Measurements from ENCODE around the gene CLCN7. TPM values are rescaled to one million over a fixed set of nuclear protein-coding genes. Genes with fewer than 3 reads are reported as not detected.

The CLCN7 gene
- polyA plus RNA-seq, 1 donor: 93.6 TPM

GRCh38 chr16:1430214-1430758, 44.5 kb downstream of the CLCN7 start:
- H3K27ac ChIP-seq (ENCODE audit: low read length): no peak overlapping the region
- H3K27me3 ChIP-seq (ENCODE audit: control insufficient read depth, insufficient read depth, low read length): peaks cover 4% of the 10 kb centered on the region
- no CpG with 5 or more reads among the region's 14 CpGs for WGBS (ENCODE audit: insufficient coverage, low lambda C conversion rate)

GRCh38 chr16:1429631-1430030, 45.2 kb downstream of the CLCN7 start:
- Histone ChIP-seq H3K4me1 (ENCODE audit: control insufficient read depth, insufficient read depth, low read length) (peaks cover 4% of the 10 kb centered on the region), H3K27ac (ENCODE audit: low read length) (no peak overlapping the region), H3K4me3 (ENCODE audit: low read length) (no peak overlapping the region), H3K36me3 (ENCODE audit: control insufficient read depth, insufficient read depth, low read length) (no peaks in the 10 kb centered on the region), H3K9me3 (ENCODE audit: control insufficient read depth, low read depth, low read length) (peaks cover 3% of the 10 kb centered on the region), H3K27me3 (ENCODE audit: control insufficient read depth, insufficient read depth, low read length) (peaks cover 4% of the 10 kb centered on the region)
- no CpG with 5 or more reads among the region's 13 CpGs for WGBS (ENCODE audit: insufficient coverage, low lambda C conversion rate)
- no peak for DNase-seq

More at GRCh38 chr16:1430214-1430758, 44.5 kb downstream of the CLCN7 start:
- DNase-seq: no peak
- Histone ChIP-seq H3K4me1 (ENCODE audit: control insufficient read depth, insufficient read depth, low read length) (peaks cover 4% of the 10 kb centered on the region), H3K36me3 (ENCODE audit: control insufficient read depth, insufficient read depth, low read length) (no peaks in the 10 kb centered on the region), H3K4me3 (ENCODE audit: low read length) (no peak overlapping the region), H3K9me3 (ENCODE audit: control insufficient read depth, low read depth, low read length) (peaks cover 3% of the 10 kb centered on the region)

GRCh38 chr16:1429012-1429411, 45.8 kb downstream of the CLCN7 start:
- peaks cover 4% of the 10 kb centered on the region for H3K27me3 ChIP-seq (ENCODE audit: control insufficient read depth, insufficient read depth, low read length)
- no peak overlapping the region for H3K4me3 ChIP-seq (ENCODE audit: low read length)
- no CpG with 5 or more reads among the region's 11 CpGs for WGBS (ENCODE audit: insufficient coverage, low lambda C conversion rate)
- H3K36me3 ChIP-seq (ENCODE audit: control insufficient read depth, insufficient read depth, low read length): no peaks in the 10 kb centered on the region
- H3K4me1 ChIP-seq (ENCODE audit: control insufficient read depth, insufficient read depth, low read length): peaks cover 4% of the 10 kb centered on the region
- H3K9me3 ChIP-seq (ENCODE audit: control insufficient read depth, low read depth, low read length): peaks cover 3% of the 10 kb centered on the region
- no peak for DNase-seq
- no peak overlapping the region for H3K27ac ChIP-seq (ENCODE audit: low read length)

- Histone ChIP-seq H3K9me3 (ENCODE audit: control insufficient read depth, low read depth, low read length) (peaks cover 3% of the 10 kb centered on the region), H3K36me3 (ENCODE audit: control insufficient read depth, insufficient read depth, low read length) (no peaks in the 10 kb centered on the region), H3K4me3 (ENCODE audit: low read length) (no peak overlapping the region), H3K27ac (ENCODE audit: low read length) (no peak overlapping the region), H3K4me1 (ENCODE audit: control insufficient read depth, insufficient read depth, low read length) (peaks cover 4% of the 10 kb centered on the region), H3K27me3 (ENCODE audit: control insufficient read depth, insufficient read depth, low read length) (peaks cover 4% of the 10 kb centered on the region)
- DNase-seq: no peak
- WGBS (ENCODE audit: insufficient coverage, low lambda C conversion rate): no CpG with 5 or more reads among the region's 21 CpGs
Measured at GRCh38 chr16:1428511-1428910, 46.3 kb downstream of the CLCN7 start.

GRCh38 chr16:1427473-1428461, 47.1 kb downstream of the CLCN7 start:
- Histone ChIP-seq H3K27me3 (ENCODE audit: control insufficient read depth, insufficient read depth, low read length) (peaks cover 4% of the 10 kb centered on the region), H3K9me3 (ENCODE audit: control insufficient read depth, low read depth, low read length) (no peaks in the 10 kb centered on the region), H3K4me1 (ENCODE audit: control insufficient read depth, insufficient read depth, low read length) (peaks cover 4% of the 10 kb centered on the region), H3K36me3 (ENCODE audit: control insufficient read depth, insufficient read depth, low read length) (no peaks in the 10 kb centered on the region), H3K4me3 (ENCODE audit: low read length) (no peak overlapping the region), H3K27ac (ENCODE audit: low read length) (no peak overlapping the region)
- no peak for DNase-seq
- WGBS (ENCODE audit: insufficient coverage, low lambda C conversion rate): no CpG with 5 or more reads among the region's 53 CpGs

GRCh38 chr16:1426734-1427471, 47.9 kb downstream of the CLCN7 start:
- Histone ChIP-seq H3K36me3 (ENCODE audit: control insufficient read depth, insufficient read depth, low read length) (no peaks in the 10 kb centered on the region), H3K27ac (ENCODE audit: low read length) (no peak overlapping the region), H3K4me1 (ENCODE audit: control insufficient read depth, insufficient read depth, low read length) (peaks cover 4% of the 10 kb centered on the region), H3K9me3 (ENCODE audit: control insufficient read depth, low read depth, low read length) (peaks cover 2% of the 10 kb centered on the region), H3K4me3 (ENCODE audit: low read length) (no peak overlapping the region), H3K27me3 (ENCODE audit: control insufficient read depth, insufficient read depth, low read length) (peaks cover 4% of the 10 kb centered on the region)
- no CpG with 5 or more reads among the region's 42 CpGs for WGBS (ENCODE audit: insufficient coverage, low lambda C conversion rate)
- no peak for DNase-seq

- no peak for DNase-seq
- Histone ChIP-seq H3K4me1 (ENCODE audit: control insufficient read depth, insufficient read depth, low read length) (peaks cover 4% of the 10 kb centered on the region), H3K4me3 (ENCODE audit: low read length) (no peak overlapping the region), H3K9me3 (ENCODE audit: control insufficient read depth, low read depth, low read length) (peaks cover 2% of the 10 kb centered on the region), H3K27me3 (ENCODE audit: control insufficient read depth, insufficient read depth, low read length) (peaks cover 4% of the 10 kb centered on the region), H3K27ac (ENCODE audit: low read length) (no peak overlapping the region), H3K36me3 (ENCODE audit: control insufficient read depth, insufficient read depth, low read length) (no peaks in the 10 kb centered on the region)
- WGBS (ENCODE audit: insufficient coverage, low lambda C conversion rate): no CpG with 5 or more reads among the region's 16 CpGs
Measured at GRCh38 chr16:1425616-1426370, 49.0 kb downstream of the CLCN7 start.

- DNase-seq: no peak
- no peaks in the 10 kb centered on the region for H3K27me3 ChIP-seq (ENCODE audit: control insufficient read depth, insufficient read depth, low read length)
- H3K4me1 ChIP-seq (ENCODE audit: control insufficient read depth, insufficient read depth, low read length): no peaks in the 10 kb centered on the region
- no peak overlapping the region for H3K4me3 ChIP-seq (ENCODE audit: low read length)
- H3K36me3 ChIP-seq (ENCODE audit: control insufficient read depth, insufficient read depth, low read length): no peaks in the 10 kb centered on the region
- no peak overlapping the region for H3K27ac ChIP-seq (ENCODE audit: low read length)
- peaks cover 2% of the 10 kb centered on the region for H3K9me3 ChIP-seq (ENCODE audit: control insufficient read depth, low read depth, low read length)
- no CpG with 5 or more reads among the region's 12 CpGs for WGBS (ENCODE audit: insufficient coverage, low lambda C conversion rate)
Measured at GRCh38 chr16:1424028-1424427, 50.8 kb downstream of the CLCN7 start.

GRCh38 chr16:1422076-1422475, 52.8 kb downstream of the CLCN7 start:
- H3K9me3 ChIP-seq (ENCODE audit: control insufficient read depth, low read depth, low read length): peaks cover 2% of the 10 kb centered on the region
- peaks cover 3% of the 10 kb centered on the region for H3K4me1 ChIP-seq (ENCODE audit: control insufficient read depth, insufficient read depth, low read length)
- no peak overlapping the region for H3K27ac ChIP-seq (ENCODE audit: low read length)
- no peaks in the 10 kb centered on the region for H3K27me3 ChIP-seq (ENCODE audit: control insufficient read depth, insufficient read depth, low read length)
- DNase-seq: no peak
- H3K4me3 ChIP-seq (ENCODE audit: low read length): no peak overlapping the region
- H3K36me3 ChIP-seq (ENCODE audit: control insufficient read depth, insufficient read depth, low read length): peaks cover 2% of the 10 kb centered on the region
- no CpG with 5 or more reads among the region's 10 CpGs for WGBS (ENCODE audit: insufficient coverage, low lambda C conversion rate)

GRCh38 chr16:1420111-1420539, 54.7 kb downstream of the CLCN7 start:
- peaks cover 2% of the 10 kb centered on the region for H3K36me3 ChIP-seq (ENCODE audit: control insufficient read depth, insufficient read depth, low read length)
- peaks cover 2% of the 10 kb centered on the region for H3K9me3 ChIP-seq (ENCODE audit: control insufficient read depth, low read depth, low read length)
- no CpG with 5 or more reads among the region's 22 CpGs for WGBS (ENCODE audit: insufficient coverage, low lambda C conversion rate)
- H3K4me1 ChIP-seq (ENCODE audit: control insufficient read depth, insufficient read depth, low read length): peaks cover 3% of the 10 kb centered on the region
- H3K4me3 ChIP-seq (ENCODE audit: low read length): peak overlapping the region; percentile 78
- peak overlapping the region; percentile 82 for H3K27ac ChIP-seq (ENCODE audit: low read length)
- H3K27me3 ChIP-seq (ENCODE audit: control insufficient read depth, insufficient read depth, low read length): no peaks in the 10 kb centered on the region
- DNase-seq: no peak
